Loucy (cell line): Measurements from ENCODE around the gene STRADA.

Experiments
- EZH2phosphoT487 ChIP-seq: fragments of 200-600 bp; IDR thresholded peaks from 2 replicates; pipeline ENCODE4 v1.6.1; 2018; ENCODE audit warnings: antibody characterized with exemption, mild to moderate bottlenecking, moderate library complexity, borderline replicate concordance
- TF ChIP-seq, protein P1 (sequence below): fragments of 200-600 bp; sonication (generic); conservative IDR thresholded peaks from 2 replicates; pipeline ENCODE4 v1.5.1; 2014; ENCODE audit warnings: mild to moderate bottlenecking, antibody characterized with exemption, low read length

DNA sequence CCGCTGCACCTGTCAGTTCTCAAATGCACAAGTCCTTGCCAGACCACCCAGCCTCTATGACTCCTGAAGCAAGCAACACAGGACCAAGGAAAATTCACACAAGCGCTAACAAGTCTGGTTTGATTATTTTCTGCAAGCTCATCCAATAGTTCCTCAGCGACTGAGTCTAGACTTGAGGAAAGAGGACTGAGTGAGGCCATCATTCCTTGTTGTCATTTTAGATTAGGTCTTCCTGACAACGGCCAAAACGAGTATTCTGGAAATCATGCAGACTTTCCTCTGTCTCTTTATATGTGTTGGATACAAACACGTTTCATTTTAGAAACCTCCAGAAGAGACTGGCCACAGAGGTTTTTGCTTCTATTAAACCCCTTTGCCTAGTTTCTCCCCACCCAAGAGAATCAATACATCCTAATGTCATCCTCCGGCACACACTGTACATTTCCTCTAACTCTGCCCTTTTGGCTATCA lies 31.2 kb upstream of the STRADA start:
- TF ChIP-seq, protein P1, sequence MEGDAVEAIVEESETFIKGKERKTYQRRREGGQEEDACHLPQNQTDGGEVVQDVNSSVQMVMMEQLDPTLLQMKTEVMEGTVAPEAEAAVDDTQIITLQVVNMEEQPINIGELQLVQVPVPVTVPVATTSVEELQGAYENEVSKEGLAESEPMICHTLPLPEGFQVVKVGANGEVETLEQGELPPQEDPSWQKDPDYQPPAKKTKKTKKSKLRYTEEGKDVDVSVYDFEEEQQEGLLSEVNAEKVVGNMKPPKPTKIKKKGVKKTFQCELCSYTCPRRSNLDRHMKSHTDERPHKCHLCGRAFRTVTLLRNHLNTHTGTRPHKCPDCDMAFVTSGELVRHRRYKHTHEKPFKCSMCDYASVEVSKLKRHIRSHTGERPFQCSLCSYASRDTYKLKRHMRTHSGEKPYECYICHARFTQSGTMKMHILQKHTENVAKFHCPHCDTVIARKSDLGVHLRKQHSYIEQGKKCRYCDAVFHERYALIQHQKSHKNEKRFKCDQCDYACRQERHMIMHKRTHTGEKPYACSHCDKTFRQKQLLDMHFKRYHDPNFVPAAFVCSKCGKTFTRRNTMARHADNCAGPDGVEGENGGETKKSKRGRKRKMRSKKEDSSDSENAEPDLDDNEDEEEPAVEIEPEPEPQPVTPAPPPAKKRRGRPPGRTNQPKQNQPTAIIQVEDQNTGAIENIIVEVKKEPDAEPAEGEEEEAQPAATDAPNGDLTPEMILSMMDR: no peak
- TF ChIP-seq EZH2phosphoT487: no peak
